Muscle layer of duodenum (tissue), 2 donors: ENCODE results near the gene ISG20L2.

Experiments
- H3K27ac ChIP-seq: one replicate; pipeline ENCODE4 v1.7.0; 2013; ENCODE audit warnings: mild to moderate bottlenecking, low read length
- H3K27me3 ChIP-seq: one replicate; pipeline ENCODE4 v1.7.0; 2013; ENCODE audit warnings: low read depth, mild to moderate bottlenecking, control low read depth, low read length
- H3K36me3 ChIP-seq, 2 donors: one replicate each; pipeline ENCODE4 v1.7.0; 2013; ENCODE audit warnings: low read length in 2 of 2, control low read depth in 1 of 2, mild to moderate bottlenecking in 1 of 2; ENCODE audit not compliant: insufficient read depth in 2 of 2, control insufficient read depth in 1 of 2
- H3K4me1 ChIP-seq, 2 donors: one replicate each; pipeline ENCODE4 v1.7.0; 2013; ENCODE audit warnings: low read length in 2 of 2, mild to moderate bottlenecking in 2 of 2, control low read depth in 1 of 2, moderate library complexity in 1 of 2; ENCODE audit not compliant: insufficient read depth in 2 of 2, control insufficient read depth in 1 of 2
- H3K4me3 ChIP-seq, 2 donors: one replicate each; pipeline ENCODE4 v1.7.0; 2013; ENCODE audit warnings: low read length in 2 of 2, low read depth in 1 of 2, mild to moderate bottlenecking in 1 of 2
- H3K9me3 ChIP-seq, 2 donors: one replicate each; pipeline ENCODE4 v1.7.0; 2013; ENCODE audit warnings: low read length in 2 of 2, control low read depth in 1 of 2, mild to moderate bottlenecking in 1 of 2; ENCODE audit not compliant: control insufficient read depth in 1 of 2
- donor health status: healthy.

ISG20L2 gene

DNA sequence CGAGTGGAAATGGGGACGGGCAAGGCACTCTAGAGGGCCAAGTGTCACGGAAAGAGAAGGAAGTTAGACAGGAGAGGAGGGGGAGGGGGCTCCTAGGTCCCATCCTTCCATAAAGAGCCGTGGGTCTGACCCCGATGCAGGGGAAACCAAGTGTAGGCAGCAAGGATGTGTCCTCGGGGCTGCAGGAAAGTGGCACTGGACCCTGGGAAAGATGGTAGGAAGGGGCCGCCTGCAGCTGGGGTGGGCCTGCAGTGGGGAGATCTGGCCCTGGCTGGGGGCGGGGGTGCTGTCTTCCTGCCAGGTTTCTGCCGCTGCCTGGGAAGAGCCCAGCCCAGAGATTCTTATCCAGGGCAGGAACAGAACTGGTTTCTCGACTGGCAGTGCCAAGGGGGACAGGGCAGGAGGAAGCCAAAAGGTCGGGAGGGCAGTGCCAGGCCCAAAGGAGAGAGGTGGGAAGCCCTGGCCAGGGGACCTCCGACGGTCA lies 36.1 kb downstream of the ISG20L2 start:
- H3K27me3 ChIP-seq: peaks cover 8% of the 10 kb centered on the region
- no peak overlapping the region for H3K4me3 ChIP-seq
- H3K27ac ChIP-seq: no peak overlapping the region
- no peaks in the 10 kb centered on the region for H3K36me3 ChIP-seq
- peaks cover 0 to 22% of the 10 kb centered on the region in 2 donors for H3K4me1 ChIP-seq
- no peaks in the 10 kb centered on the region for H3K9me3 ChIP-seq

GRCh38 chr1:156691665-156692440 lies 36.7 kb downstream of the ISG20L2 start:
- H3K27ac ChIP-seq: no peak overlapping the region
- peaks cover 0 to 22% of the 10 kb centered on the region in 2 donors for H3K4me1 ChIP-seq
- no peaks in the 10 kb centered on the region for H3K9me3 ChIP-seq
- H3K4me3 ChIP-seq: no peak overlapping the region
- peaks cover 8% of the 10 kb centered on the region for H3K27me3 ChIP-seq
- no peaks in the 10 kb centered on the region for H3K36me3 ChIP-seq

DNA sequence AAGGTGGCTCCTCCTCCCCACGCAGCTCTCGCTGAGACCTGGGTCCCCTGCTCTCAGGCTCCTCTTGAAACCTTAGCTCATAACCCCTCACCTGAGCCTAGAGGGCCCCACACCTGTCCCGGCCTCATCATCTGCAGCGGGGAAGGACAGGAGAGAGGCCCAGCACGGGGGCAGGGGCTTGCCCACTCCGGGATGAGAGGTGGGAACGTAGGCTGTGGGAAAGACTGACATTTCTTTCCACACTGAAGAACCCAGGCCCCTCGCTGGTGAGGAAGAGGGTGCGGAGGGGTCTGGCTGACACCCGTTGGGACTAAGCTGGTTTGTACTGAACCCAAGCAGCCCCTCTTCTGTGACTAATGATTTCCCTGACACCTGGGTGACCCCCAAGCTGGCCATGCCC lies 37.4 kb downstream of the ISG20L2 start:
- Histone ChIP-seq H3K27ac (no peak overlapping the region), H3K4me1 (peaks cover 0 to 22% of the 10 kb centered on the region in 2 donors), H3K27me3 (peaks cover 8% of the 10 kb centered on the region), H3K36me3 (no peaks in the 10 kb centered on the region), H3K9me3 (no peaks in the 10 kb centered on the region), H3K4me3 (no peak overlapping the region)

- Histone ChIP-seq H3K27ac (no peak overlapping the region), H3K4me3 (no peak overlapping the region), H3K27me3 (peaks cover 8% of the 10 kb centered on the region), H3K4me1 (peaks cover 0 to 22% of the 10 kb centered on the region in 2 donors), H3K9me3 (no peaks in the 10 kb centered on the region), H3K36me3 (no peaks in the 10 kb centered on the region)
Measured at GRCh38 chr1:156690675-156691036, 37.9 kb downstream of the ISG20L2 start.

GRCh38 chr1:156689953-156690674 lies 38.5 kb downstream of the ISG20L2 start:
- Histone ChIP-seq H3K27me3 (peaks cover 8% of the 10 kb centered on the region), H3K4me3 (no peak overlapping the region), H3K27ac (no peak overlapping the region), H3K36me3 (no peaks in the 10 kb centered on the region), H3K9me3 (no peaks in the 10 kb centered on the region), H3K4me1 (peaks cover 0 to 22% of the 10 kb centered on the region in 2 donors)

- Histone ChIP-seq H3K4me1 (peaks cover 0 to 22% of the 10 kb centered on the region in 2 donors), H3K27ac (no peak overlapping the region), H3K9me3 (no peaks in the 10 kb centered on the region), H3K4me3 (no peak overlapping the region), H3K36me3 (no peaks in the 10 kb centered on the region), H3K27me3 (peaks cover 8% of the 10 kb centered on the region)
Measured at GRCh38 chr1:156689035-156689952, 39.3 kb downstream of the ISG20L2 start.

DNA sequence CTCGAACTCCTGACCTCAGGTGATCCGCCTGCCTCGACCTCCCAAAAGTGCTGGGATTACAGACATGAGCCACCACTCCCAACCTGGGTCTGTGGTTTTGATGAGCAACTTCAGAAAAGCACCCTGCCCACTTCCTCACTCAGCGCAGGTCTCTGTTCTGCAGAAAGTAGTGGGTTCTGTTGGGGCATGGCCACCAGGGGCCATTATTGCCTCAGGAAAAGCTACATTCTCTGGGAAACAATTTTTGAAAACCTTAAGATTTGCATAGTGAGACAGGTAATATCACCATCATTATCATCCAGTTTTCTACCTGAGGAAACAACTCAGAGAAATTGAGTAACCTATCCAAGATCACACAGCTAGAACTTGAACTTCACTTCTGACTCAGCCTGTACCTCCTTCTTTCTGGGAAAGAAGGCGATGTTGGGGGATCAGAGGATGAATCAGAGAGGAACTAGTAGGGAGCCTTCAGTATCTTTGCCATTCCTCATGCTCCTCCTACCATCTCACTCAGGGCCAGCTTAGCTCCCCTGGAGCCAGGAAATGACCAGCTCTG lies 44.3 kb downstream of the ISG20L2 start:
- Histone ChIP-seq H3K4me3 (no peak overlapping the region), H3K4me1 (peaks cover 0 to 4% of the 10 kb centered on the region in 2 donors), H3K27ac (no peak overlapping the region), H3K27me3 (peaks cover 8% of the 10 kb centered on the region), H3K36me3 (no peaks in the 10 kb centered on the region), H3K9me3 (no peaks in the 10 kb centered on the region)

- no peak overlapping the region for H3K4me3 ChIP-seq
- no peaks in the 10 kb centered on the region for H3K9me3 ChIP-seq
- no peak overlapping the region for H3K27ac ChIP-seq
- H3K27me3 ChIP-seq: peaks cover 8% of the 10 kb centered on the region
- H3K36me3 ChIP-seq: no peaks in the 10 kb centered on the region
- peaks cover 6 to 8% of the 10 kb centered on the region in 2 donors for H3K4me1 ChIP-seq
Measured at GRCh38 chr1:156682166-156682890, 46.2 kb downstream of the ISG20L2 start.

DNA sequence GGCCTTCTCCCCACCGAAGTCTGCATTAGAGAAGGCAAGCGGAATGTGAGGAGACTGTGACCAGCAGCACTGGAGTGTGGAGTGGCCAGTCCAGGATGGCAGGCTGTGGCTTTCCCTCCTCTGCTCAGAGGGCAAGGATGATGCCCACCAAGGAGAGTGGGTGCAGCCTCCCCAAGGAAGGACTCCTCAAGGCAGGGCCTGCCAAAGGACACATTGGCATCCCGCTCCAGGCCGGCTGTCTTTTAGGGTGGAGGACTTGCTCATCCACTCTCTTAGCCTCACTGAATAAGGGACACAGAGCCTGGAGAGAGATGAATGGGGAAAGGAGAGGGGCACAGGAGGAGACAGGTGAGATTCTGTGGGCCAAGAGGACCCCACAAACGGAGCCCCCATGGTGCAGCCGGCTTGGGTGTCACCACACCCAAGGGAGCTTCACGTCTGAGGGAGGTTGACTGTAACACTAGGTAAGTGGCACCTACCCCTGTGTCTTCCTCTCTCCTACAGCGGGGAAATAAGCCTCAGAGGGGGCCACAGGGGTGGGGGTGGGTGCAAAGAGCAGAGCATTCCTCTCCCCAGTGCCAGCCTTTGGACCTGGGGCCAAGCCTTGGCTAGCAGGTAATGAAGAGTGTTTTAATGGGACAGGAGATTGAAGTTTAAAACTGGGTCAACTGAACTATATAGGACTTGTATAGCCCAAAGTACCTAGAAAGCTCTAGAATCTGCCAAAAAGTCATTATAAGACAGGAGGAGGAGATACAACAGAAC lies 47.2 kb downstream of the ISG20L2 start:
- Histone ChIP-seq H3K4me3 (no peak overlapping the region), H3K27me3 (peaks cover 8% of the 10 kb centered on the region), H3K4me1 (peaks cover 6 to 15% of the 10 kb centered on the region in 2 donors), H3K27ac (no peak overlapping the region), H3K36me3 (no peaks in the 10 kb centered on the region), H3K9me3 (no peaks in the 10 kb centered on the region)

GRCh38 chr1:156680056-156680455 lies 48.5 kb downstream of the ISG20L2 start:
- H3K27me3 ChIP-seq: peaks cover 8% of the 10 kb centered on the region
- no peaks in the 10 kb centered on the region for H3K36me3 ChIP-seq
- H3K4me1 ChIP-seq: peaks cover 6 to 26% of the 10 kb centered on the region in 2 donors
- H3K9me3 ChIP-seq: no peaks in the 10 kb centered on the region
- no peak overlapping the region for H3K27ac ChIP-seq
- no peak overlapping the region for H3K4me3 ChIP-seq
